HUES48 (cell line): ENCODE results near the gene NDUFAF4.

Experiments
- H3K27ac ChIP-seq: one replicate; pipeline ENCODE4 v1.7.0; 2013; ENCODE audit warnings: low read depth, low read length, inconsistent platforms
- H3K27me3 ChIP-seq: 2 replicates; pipeline ENCODE4 v1.6.1; 2013; ENCODE audit warnings: mild to moderate bottlenecking, low read length; ENCODE audit not compliant: control insufficient read depth, insufficient read depth
- H3K36me3 ChIP-seq: 2 replicates; pipeline ENCODE4 v1.6.1; 2013; ENCODE audit warnings: low read length; ENCODE audit not compliant: control insufficient read depth, insufficient read depth
- H3K4me1 ChIP-seq: 2 replicates; pipeline ENCODE4 v1.6.1; 2013; ENCODE audit warnings: mild to moderate bottlenecking, low read length; ENCODE audit not compliant: control insufficient read depth, insufficient read depth
- H3K4me3 ChIP-seq: 2 replicates; pipeline ENCODE4 v1.5.1; 2013; ENCODE audit warnings: mild to moderate bottlenecking, low read depth, low read length
- H3K9ac ChIP-seq: 2 replicates; pipeline ENCODE4 v1.6.1; 2013; ENCODE audit warnings: mild to moderate bottlenecking, low read depth, low read length, moderate library complexity
- H3K9me3 ChIP-seq: 2 replicates; pipeline ENCODE4 v1.6.1; 2013; ENCODE audit warnings: low read length; ENCODE audit not compliant: control insufficient read depth, insufficient read depth

NDUFAF4 gene

DNA sequence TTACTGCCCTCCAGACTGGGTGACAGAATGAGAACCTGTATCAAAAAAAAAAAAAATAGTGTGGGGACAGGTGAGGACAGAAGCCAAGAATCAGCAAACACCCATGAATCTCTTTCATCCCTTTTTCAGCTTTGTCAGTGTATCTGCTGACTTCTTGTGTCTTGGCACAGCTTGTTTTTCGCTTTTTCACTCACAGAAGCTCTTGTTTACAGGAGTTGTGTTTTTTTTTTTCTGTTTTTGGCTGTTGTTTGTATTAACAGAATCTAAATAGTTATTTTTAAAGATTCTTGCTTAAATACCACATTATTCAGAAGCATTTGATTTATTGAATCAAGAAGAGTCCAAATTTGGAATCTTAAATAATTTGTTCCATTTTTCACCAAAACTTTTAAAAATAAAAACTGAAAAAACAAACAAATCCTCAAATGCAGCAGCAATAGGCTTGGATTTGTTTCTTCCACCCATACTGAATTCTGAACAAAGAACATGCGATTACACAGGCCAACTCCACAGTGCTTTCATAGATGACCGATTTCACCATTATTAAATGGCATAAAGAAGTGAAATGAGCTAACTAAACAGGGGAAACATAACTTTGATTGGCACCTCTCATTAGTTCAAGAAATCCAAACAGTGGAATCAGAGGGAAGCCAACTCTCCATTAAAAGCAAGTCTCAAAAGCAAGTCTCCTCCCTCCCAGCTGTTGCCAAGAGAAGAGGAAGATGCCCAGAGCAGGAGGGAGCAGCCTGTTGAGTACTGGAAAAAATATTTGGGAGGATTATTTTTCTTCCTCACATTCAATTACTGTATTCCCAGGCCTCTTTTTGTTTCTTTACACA is 33.3 kb downstream of the NDUFAF4 start:
- Histone ChIP-seq H3K27ac (no peak overlapping the region), H3K9ac (no peak overlapping the region), H3K9me3 (peaks cover 7% of the 10 kb centered on the region), H3K4me1 (no peaks in the 10 kb centered on the region), H3K4me3 (no peak overlapping the region), H3K36me3 (no peaks in the 10 kb centered on the region), H3K27me3 (no peaks in the 10 kb centered on the region)

DNA sequence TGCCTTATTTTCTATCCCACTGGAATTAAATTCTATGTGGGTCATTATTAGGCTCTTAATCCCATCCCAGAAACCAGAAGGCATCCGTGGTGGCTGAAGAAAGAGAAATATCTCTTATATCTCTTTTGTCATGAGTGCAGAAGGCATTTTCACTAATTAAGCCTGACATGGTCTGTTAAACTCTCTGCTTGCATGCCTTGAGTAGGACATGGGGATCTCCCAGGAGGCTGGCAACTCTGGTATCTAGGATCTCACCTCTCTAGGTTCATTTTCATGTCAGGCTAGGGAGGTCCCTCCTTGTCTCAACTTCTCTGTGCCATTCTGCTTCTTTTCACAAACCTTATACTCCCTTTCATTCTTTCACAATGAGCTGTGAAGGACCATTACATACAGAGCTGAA is 35.1 kb downstream of the NDUFAF4 start:
- H3K27me3 ChIP-seq, result no peaks in the 10 kb centered on the region
- H3K9me3 ChIP-seq, result peaks cover 7% of the 10 kb centered on the region
- H3K4me3 ChIP-seq, result no peak overlapping the region
- no peaks in the 10 kb centered on the region for H3K36me3 ChIP-seq
- no peak overlapping the region for H3K9ac ChIP-seq
- H3K4me1 ChIP-seq, result no peaks in the 10 kb centered on the region
- no peak overlapping the region for H3K27ac ChIP-seq

DNA sequence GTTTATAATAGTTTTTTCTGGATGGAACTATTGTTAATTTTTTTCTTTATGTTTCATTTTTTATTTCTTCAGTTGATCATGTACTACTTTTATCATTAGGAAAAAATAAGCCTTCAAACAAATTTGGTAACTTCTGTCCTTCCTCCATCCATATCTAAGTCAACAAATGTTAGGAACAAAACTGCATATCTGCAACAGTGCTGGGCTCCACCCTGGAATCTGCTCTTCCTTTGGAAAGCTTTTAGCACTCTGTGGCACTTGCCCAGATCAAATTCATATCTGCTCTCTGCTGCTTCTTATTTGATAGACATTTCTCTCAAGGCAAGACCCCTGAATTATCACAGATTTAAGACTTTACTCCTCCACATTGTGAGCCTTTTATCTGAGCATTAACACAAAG is 36.1 kb downstream of the NDUFAF4 start:
- Histone ChIP-seq H3K36me3 (no peaks in the 10 kb centered on the region), H3K27ac (no peak overlapping the region), H3K9ac (no peak overlapping the region), H3K9me3 (peaks cover 7% of the 10 kb centered on the region), H3K4me3 (no peak overlapping the region), H3K4me1 (no peaks in the 10 kb centered on the region), H3K27me3 (no peaks in the 10 kb centered on the region)

DNA sequence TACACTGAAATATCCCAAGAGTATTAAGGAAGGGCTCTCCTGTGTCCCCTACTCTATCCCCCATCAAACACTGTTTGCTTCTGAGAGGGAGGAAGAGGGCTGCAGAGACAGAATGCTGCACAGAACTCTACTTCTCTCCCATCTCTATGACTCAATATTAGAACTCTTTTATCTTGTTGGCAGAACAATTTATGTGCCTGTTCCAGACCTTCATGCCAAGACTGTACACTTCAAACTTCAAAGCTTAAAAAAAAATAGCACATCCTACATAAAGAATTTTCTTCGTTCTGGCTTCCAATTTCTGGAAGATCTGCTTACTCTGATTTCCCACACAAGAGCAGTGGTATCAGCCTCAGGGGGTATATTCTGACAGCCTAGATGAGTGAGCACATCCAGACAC is 40.8 kb downstream of the NDUFAF4 start:
- Histone ChIP-seq H3K4me3 (no peak overlapping the region), H3K27ac (no peak overlapping the region), H3K9me3 (peaks cover 12% of the 10 kb centered on the region), H3K27me3 (no peaks in the 10 kb centered on the region), H3K4me1 (no peaks in the 10 kb centered on the region), H3K9ac (no peak overlapping the region), H3K36me3 (no peaks in the 10 kb centered on the region)

DNA sequence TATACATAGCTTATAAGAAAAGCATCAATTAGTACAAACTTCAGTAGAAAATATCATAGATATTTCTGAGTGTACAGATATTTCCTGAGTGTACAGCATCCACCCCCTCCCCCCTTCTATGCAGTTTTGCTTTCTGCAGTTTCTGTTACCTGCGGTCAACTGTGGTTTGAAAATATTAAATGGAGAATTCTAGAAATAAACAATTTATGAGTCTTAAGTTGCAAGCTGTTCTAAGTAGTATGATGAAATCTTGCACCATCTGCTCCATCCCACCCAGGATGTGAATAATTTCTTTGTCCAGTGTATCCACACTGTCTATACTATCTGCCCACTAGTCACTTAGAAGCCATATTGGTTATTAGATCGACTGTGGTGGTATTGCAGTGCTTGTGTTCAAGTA is 44.6 kb downstream of the NDUFAF4 start:
- Histone ChIP-seq H3K9me3 (peaks cover 5% of the 10 kb centered on the region; the same call in 1 of the 2 replicates), H3K9ac (no peak overlapping the region), H3K4me1 (no peaks in the 10 kb centered on the region), H3K27me3 (no peaks in the 10 kb centered on the region), H3K36me3 (no peaks in the 10 kb centered on the region), H3K4me3 (no peak overlapping the region), H3K27ac (no peak overlapping the region)

DNA sequence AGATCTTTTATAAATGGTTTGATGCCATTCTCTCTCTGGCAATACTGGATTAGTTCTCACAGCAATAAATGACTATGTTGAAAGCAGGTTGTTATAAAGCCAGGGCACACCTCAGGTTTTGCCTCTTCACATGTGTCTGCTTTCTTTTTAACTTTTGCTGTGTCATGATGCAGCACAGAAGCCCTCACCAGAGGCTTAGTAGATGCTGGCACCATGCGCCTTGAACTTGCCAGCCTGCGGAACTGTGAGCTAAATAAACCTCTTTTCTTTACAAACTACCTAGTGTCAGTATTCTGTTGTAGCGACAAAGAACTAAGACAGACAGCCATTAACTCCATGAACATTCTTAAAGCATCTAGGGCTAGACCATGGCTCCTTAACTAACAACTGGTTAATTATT is 45.1 kb downstream of the NDUFAF4 start:
- Histone ChIP-seq H3K4me3 (no peak overlapping the region), H3K4me1 (no peaks in the 10 kb centered on the region), H3K27ac (no peak overlapping the region), H3K9ac (no peak overlapping the region), H3K9me3 (peaks cover 5% of the 10 kb centered on the region; the same call in 1 of the 2 replicates), H3K27me3 (no peaks in the 10 kb centered on the region), H3K36me3 (no peaks in the 10 kb centered on the region)

DNA sequence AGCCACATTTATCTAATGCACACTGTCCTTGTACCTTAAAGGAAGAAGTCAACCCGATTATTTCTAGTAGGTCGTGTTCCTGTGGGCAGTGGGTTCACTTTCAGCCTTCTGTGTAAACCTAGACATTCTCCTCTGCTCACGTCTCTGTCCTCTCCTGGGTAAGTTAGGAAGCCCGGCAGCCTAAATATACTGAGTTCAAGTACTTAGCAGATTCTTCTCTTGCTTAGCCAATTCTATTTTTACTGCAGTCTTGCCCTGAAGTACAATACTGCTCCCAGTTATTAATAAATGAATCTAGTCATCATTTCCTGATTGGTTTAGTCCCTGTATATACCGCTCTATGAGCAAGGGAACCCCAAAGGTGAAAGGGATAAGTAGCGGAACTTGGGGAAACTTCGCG is 45.8 kb downstream of the NDUFAF4 start:
- H3K27me3 ChIP-seq, result no peaks in the 10 kb centered on the region
- no peaks in the 10 kb centered on the region for H3K4me1 ChIP-seq
- H3K9ac ChIP-seq, result no peak overlapping the region
- H3K4me3 ChIP-seq, result no peak overlapping the region
- peaks cover 5% of the 10 kb centered on the region; the same call in 1 of the 2 replicates for H3K9me3 ChIP-seq
- no peaks in the 10 kb centered on the region for H3K36me3 ChIP-seq
- no peak overlapping the region for H3K27ac ChIP-seq

DNA sequence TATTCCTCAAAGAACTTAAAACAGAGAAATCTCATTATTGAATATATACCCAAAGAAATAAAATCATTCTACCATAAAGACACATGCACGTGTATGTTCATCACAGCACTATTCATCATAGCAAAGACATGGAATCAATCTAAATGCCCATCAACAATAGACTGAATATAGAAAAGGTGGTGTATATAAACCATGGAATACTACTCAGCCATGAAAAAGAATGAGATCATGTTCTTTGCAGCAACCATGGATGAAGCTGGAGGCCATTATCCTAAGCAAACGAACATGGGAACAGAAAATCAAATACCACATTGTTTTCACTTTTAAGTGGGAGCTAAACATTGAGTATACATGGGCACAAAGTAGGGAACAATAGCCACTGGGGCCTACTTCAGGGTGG is 48.1 kb downstream of the NDUFAF4 start:
- Histone ChIP-seq H3K9me3 (peaks cover 5% of the 10 kb centered on the region; the same call in 1 of the 2 replicates), H3K4me1 (no peaks in the 10 kb centered on the region), H3K27ac (no peak overlapping the region), H3K9ac (no peak overlapping the region), H3K27me3 (no peaks in the 10 kb centered on the region), H3K4me3 (no peak overlapping the region), H3K36me3 (no peaks in the 10 kb centered on the region)

DNA sequence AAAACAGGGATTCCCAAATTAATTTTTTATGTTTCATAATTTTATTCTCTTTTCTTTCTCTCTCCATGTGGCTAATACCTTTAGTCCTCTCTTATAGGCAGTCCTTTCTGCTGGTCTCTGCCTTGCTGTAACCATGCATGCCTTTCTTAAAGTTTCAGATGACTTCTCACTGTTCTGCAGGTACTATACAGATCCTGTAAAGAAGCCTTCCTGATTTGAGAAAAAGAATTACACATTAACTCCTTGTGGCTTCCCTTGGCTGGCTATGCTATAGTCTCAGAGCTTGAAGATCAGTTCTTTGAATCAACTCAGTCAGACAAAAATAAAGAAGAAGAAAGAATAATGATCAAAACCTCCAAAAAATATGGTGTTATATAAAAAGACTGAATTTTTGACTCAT is 53.2 kb downstream of the NDUFAF4 start:
- Histone ChIP-seq H3K27me3 (no peaks in the 10 kb centered on the region; the same call in 1 of the 2 replicates), H3K36me3 (no peaks in the 10 kb centered on the region), H3K4me3 (no peak overlapping the region), H3K9ac (no peak overlapping the region), H3K27ac (no peak overlapping the region), H3K4me1 (no peaks in the 10 kb centered on the region), H3K9me3 (no peaks in the 10 kb centered on the region)

DNA sequence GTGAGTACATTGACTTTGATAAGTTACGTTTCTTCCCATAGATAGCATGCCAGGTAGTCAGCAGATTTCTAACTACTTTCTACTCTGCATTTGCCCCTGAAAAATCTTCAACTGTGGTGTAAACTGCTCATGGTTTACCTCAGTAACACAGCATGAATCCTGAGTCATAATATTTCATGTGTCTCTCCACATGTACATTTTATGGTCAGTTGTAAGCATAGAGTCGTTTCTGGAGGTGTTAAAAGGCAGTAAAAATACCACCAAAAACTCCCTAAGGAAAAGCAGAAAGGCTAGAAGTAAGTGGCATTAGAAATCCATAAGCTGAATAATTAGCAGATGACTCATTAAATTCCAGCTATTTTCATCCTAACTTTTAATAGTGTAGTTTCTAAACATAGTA is 56.3 kb downstream of the NDUFAF4 start:
- Histone ChIP-seq H3K36me3 (no peaks in the 10 kb centered on the region), H3K27me3 (peaks cover 15% of the 10 kb centered on the region), H3K4me3 (no peak overlapping the region), H3K4me1 (no peaks in the 10 kb centered on the region), H3K27ac (no peak overlapping the region), H3K9me3 (no peaks in the 10 kb centered on the region), H3K9ac (no peak overlapping the region)
